Measurements from ENCODE around the gene RNF152.

The RNF152 gene

GRCh38 chr18:61854578-61855448 lies 38.0 kb downstream of the RNF152 start:
- DNase-seq (ENCODE audit: low read depth, low spot score) = no peak

- DNase-seq (ENCODE audit: low read depth, low spot score) = no peak
Observed at GRCh38 chr18:61853855-61854254, 39.0 kb downstream of the RNF152 start.

- DNase-seq (ENCODE audit: low read depth, low spot score) = no peak
Observed at GRCh38 chr18:61852496-61852895, 40.3 kb downstream of the RNF152 start.

- DNase-seq (ENCODE audit: low read depth, low spot score) = peak; percentile 66
Observed at GRCh38 chr18:61851940-61852451, 40.8 kb downstream of the RNF152 start.

GRCh38 chr18:61851279-61851678 lies 41.5 kb downstream of the RNF152 start:
- DNase-seq (ENCODE audit: low read depth, low spot score) = no peak

DNA sequence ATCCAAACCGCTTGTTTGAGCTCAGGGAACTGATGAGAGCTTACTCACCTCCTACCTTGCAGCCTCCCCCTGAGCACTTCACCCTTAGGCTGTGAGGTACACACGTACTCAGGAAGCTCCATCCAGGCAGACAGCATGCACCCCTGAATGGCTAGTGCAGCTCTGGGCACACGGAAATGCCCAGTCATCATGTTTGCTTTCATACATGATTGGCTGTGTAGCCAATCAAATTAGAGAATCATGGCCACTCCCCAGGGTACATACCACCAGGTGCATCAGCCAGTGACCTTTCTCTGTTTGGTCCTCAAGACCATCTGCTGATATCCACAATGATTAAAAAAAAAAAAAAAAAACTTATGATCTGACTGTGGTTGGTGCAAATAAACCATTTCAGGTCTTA lies 42.1 kb downstream of the RNF152 start:
- DNase-seq (ENCODE audit: low read depth, low spot score) = no peak

DNA sequence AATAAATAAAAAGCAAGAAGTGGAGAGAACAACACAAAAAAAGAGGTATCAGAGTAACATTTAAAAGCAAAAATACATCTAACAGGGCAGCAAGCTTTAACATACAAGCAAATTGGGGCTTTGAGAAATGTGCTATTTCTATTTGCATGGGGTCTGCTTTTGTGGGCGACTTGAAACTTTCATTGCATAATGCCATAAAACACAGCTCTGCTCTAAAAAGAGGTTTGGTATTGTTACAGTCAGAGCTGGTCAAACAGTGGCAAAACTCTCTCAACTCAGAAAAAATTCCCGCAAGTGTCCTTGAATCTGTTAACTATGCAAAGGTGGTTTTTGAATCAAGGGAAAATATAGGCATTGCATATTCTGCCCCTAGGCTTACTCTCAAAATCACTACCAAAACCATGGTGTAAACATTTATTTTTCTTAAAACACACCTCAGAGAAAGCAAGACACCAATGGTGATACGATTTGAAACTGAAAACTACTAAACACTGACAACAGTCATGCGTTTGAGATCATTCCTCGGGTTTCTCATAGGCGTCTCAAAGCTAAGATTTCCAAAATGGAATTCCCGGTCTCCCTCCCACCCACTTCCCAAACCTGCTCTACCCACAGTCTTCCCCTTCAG lies 45.5 kb downstream of the RNF152 start:
- no peak for DNase-seq (ENCODE audit: low read depth, low spot score)

DNA sequence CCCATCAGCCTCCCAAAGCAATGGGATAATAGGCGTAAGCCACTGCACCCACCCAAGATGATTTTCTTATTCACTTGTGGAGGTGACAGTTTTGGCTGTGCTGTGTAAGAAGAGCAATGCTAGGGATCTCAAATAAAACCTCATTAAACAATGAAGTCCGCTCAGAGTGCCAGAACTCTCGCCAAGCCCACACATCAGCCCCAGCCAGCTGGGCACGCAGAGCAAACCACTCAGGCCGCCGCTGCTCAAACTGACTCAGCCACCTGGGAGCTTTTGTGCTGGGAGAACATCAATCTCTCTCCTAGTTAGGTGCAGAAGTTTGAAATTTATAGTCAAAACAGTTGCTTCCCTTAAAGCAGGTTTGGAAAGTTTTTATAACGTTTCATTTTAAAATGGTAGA lies 47.6 kb downstream of the RNF152 start:
- no peak for DNase-seq (ENCODE audit: low read depth, low spot score)

- DNase-seq (ENCODE audit: low read depth, low spot score) = no peak
Observed at GRCh38 chr18:61844726-61845125, 48.1 kb downstream of the RNF152 start.

DNA sequence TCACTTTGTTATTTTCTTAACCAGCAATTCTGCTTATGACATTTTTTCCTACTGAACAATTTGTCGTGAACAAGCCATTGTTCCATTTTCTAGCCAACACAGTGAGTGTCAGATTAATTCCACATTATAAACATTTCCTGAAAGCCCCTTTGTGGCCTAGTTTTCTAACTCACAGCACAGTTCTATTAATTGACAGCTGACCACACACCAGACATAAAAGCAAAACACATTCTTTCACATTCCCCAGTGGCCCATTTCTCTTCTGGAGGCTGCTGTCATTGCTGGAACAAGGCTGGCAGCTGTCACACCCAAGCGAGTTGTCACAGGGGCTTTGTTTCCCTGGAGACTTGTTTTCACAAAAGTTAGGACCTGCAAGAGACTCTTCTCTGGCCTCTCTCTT lies 50.7 kb downstream of the RNF152 start:
- no peak for DNase-seq (ENCODE audit: low read depth, low spot score)

- no peak for DNase-seq (ENCODE audit: low read depth, low spot score)
Observed at GRCh38 chr18:61841706-61842105, 51.1 kb downstream of the RNF152 start.

- DNase-seq (ENCODE audit: low read depth, low spot score) = no peak
Observed at GRCh38 chr18:61840324-61840723, 52.5 kb downstream of the RNF152 start.

GRCh38 chr18:61838521-61838920 lies 54.3 kb downstream of the RNF152 start:
- no peak for DNase-seq (ENCODE audit: low read depth, low spot score)

DNA sequence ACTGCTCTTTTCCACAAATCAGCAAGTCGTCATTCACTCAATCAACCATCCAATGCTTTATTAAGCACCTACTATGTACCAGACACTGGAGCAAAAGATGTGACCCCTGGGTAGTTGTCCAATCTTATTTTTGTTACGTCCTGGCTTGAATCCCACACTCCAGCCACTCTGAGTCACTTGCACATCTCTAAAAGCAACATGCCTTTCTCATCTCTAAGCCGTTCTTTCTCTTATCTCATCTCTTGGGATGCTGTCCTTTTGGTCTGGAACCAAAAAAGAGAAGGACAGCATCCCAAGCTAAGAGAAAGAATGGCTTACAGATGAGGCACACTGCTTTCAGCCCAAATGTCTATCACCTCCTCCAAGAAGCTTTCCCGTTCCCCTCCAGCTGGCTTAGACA lies 58.8 kb downstream of the RNF152 start:
- no peak for DNase-seq (ENCODE audit: low read depth, low spot score)

GRCh38 chr18:61833387-61833786 lies 59.4 kb downstream of the RNF152 start:
- no peak for DNase-seq (ENCODE audit: low read depth, low spot score)

DNA sequence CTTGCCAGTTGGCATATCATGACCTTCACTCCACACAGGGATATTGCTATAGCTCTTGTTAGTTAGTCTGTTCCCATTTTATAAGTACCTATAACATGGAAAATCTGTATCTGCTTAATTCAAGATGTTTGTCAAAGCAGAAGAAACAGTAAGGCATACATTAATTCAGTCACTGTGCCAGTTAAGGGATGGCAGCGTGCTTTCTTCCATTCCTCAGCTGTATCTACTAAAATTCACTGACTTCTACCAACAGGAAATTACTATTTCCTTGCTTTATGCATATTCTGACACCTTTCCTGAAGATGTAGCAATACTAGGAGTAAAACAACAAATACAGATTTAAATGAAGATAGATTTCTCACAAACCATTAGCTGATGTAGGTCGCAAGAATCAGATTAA lies 59.9 kb downstream of the RNF152 start:
- no peak for DNase-seq (ENCODE audit: low read depth, low spot score)

DNA sequence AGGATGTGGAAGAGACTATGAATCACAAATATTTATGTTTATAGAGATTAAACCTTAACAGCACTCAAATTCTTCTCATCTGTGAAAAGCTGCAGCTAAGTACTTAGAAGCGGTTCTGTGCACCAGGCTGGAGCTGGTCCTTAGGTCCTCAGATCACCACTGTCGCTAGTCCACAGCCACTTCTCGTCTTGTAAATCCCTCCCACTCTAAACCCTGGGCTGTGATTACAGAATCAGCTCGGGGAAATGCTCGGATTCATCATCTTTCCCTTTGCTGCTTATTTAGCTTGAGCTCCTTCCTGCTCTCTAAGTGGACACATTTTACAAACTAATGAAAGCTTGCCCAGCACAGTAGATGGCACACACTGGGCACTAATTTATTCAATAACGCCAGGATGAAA lies 61.7 kb downstream of the RNF152 start:
- DNase-seq (ENCODE audit: low read depth, low spot score) = no peak

- no peak for DNase-seq (ENCODE audit: low read depth, low spot score)
Observed at GRCh38 chr18:61829108-61829507, 63.7 kb downstream of the RNF152 start.

DNA sequence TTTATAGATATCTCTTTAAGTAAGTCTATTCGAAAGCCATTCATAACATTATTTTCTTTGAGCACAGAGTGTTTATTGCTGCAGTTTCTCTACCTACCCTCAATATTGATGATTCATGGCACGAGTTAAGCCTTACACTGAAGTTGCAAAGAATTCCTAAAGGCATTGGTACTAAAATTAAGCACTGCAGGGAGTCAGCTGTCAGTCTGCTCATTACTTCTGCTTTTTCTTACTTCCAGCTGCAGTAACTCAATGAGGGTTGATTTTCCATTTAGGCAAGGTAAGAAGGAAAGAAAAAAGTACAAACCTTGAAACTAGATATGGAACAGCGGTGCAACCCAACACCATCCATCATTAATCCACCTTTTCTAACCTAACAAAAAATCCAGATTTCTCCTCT lies 65.2 kb downstream of the RNF152 start:
- DNase-seq (ENCODE audit: low read depth, low spot score) = no peak

DNA sequence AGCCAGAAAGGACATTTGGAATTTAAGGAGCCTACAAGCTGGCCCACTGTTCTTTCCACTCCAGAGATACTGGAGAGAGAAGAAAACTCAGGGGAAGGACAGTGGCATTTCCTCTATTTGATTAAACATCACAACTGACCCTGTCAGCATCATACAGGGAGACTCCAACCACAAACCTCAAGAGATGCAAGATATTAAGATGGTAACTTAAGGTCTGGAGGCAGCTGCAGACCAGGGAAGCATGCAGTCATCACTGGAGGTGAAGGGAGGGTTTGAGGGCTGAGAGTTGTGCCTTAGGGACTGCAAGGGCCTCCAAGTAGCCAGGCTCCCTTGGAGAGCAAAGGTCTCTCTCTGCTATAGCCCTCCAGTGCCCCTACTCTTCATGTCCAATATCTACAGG lies 67.4 kb downstream of the RNF152 start:
- peak; percentile 36 for DNase-seq (ENCODE audit: low read depth, low spot score)

DNA sequence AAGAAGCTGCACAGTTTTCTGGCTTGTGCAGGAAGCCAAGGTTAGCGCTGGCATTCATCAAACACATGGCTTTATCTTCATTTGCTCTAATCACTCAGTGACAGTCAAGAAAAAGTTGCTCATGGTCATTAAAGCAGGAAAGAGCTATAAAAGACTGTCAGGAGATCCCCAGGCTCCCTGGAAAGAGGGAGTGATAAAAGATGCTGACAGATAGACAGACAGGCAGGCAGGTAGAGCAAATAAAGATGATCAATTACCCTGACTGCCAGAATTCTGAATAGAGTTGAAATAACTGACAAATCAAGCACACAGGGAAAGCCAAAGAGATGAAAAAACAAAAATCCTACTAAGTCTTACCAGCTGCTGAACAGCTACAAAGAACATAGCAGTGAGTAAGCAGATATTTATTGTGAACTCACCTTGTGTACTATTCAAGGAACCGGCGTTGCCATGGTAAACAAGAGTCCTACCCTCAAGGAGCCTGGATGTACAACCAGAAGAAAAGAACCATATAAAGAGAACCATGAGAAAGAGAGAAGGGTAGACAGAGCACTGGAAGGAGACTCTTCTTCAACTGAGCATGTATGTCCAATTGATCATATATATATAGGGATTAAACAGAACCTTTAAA lies 68.0 kb downstream of the RNF152 start:
- DNase-seq (ENCODE audit: low read depth, low spot score) = no peak

DNA sequence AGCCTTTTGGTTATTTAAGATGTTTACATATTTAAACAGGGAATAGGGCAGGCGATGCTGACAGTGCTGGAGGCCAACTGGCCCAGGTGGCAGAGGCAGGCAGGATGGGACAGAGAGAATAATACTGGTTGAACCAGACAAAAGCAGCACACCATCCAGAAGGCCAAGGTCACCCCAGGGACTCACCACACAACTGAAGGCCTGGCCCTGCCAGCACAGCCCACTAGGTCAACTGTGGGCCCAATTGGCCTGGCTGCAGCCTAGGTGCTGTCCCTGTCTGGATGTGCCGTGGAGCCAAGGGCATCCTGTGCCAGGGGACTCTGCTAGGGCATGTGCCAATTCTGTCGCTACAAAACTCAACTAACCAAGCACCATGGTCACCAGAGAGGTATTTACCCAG lies 69.2 kb downstream of the RNF152 start:
- DNase-seq (ENCODE audit: low read depth, low spot score) = no peak

- no peak for DNase-seq (ENCODE audit: low read depth, low spot score)
Observed at GRCh38 chr18:61822879-61823278, 69.9 kb downstream of the RNF152 start.
